DND-41 (cell line): ENCODE measurements around the gene FAR2.

Source experiments
- ATAC-seq: fragments of 200-7000 bp; cut with Tn5 transposase; 3 replicates; pipeline ENCODE4 v1.9.1; 2021; ENCODE audit warnings: low read depth; ENCODE audit not compliant: insufficient read depth
- DNase-seq: peaks from one replicate; pipeline ENCODE4 v3.0.0-alpha.2; 2020
- H2AFZ ChIP-seq: 2 replicates; pipeline ENCODE4 v1.6.0; 2012; ENCODE audit warnings: low read depth, low read length
- H3K27ac ChIP-seq: 2 replicates; pipeline ENCODE4 v1.5.1; 2012; ENCODE audit warnings: low read length, inconsistent platforms
- H3K27me3 ChIP-seq: fragments of 200-600 bp; sonication (generic); 2 replicates; pipeline ENCODE4 v1.6.0; 2012; ENCODE audit warnings: low read length, mild to moderate bottlenecking, inconsistent platforms; ENCODE audit not compliant: insufficient read depth, poor library complexity
- H3K36me3 ChIP-seq: 2 replicates; pipeline ENCODE4 v1.5.1; 2012; ENCODE audit warnings: low read length, inconsistent platforms; ENCODE audit not compliant: insufficient read depth
- H3K4me1 ChIP-seq: 2 replicates; pipeline ENCODE4 v1.5.1; 2012; ENCODE audit warnings: mild to moderate bottlenecking, low read length; ENCODE audit not compliant: insufficient read depth
- H3K4me2 ChIP-seq: 2 replicates; pipeline ENCODE4 v1.6.0; 2012; ENCODE audit warnings: mild to moderate bottlenecking, moderate library complexity, low read length, inconsistent platforms; ENCODE audit not compliant: insufficient read depth
- H3K4me3 ChIP-seq, 2 experiments: fragments of 200-600 bp in 1 of 2; shearing (Covaris generic) in 1 of 2; 2 replicates each; pipeline ENCODE4 v1.5.1; 2012 to 2016; ENCODE audit warnings: inconsistent platforms in 2 of 2, low read length in 2 of 2, mild to moderate bottlenecking in 2 of 2, low read depth in 1 of 2, moderate library complexity in 1 of 2
- H3K79me2 ChIP-seq: 2 replicates; pipeline ENCODE4 v1.6.0; 2012; ENCODE audit warnings: low read length, inconsistent platforms; ENCODE audit not compliant: insufficient read depth
- H3K9ac ChIP-seq: 2 replicates; pipeline ENCODE4 v1.6.0; 2012; ENCODE audit warnings: low read depth, mild to moderate bottlenecking, inconsistent platforms, low read length, moderate library complexity
- H3K9me3 ChIP-seq: 2 replicates; pipeline ENCODE4 v1.5.1; 2012; ENCODE audit warnings: low read length, moderate library complexity, mild to moderate bottlenecking, inconsistent platforms; ENCODE audit not compliant: insufficient read depth, severe bottlenecking
- H4K20me1 ChIP-seq: 2 replicates; pipeline ENCODE4 v1.6.0; 2012; ENCODE audit warnings: low read length; ENCODE audit not compliant: insufficient read depth
- EZH2 ChIP-seq: IDR thresholded peaks from 3 replicates; pipeline ENCODE4 v1.6.1; 2012; ENCODE audit warnings: borderline replicate concordance, low read depth, mild to moderate bottlenecking, moderate library complexity, low read length, inconsistent platforms; ENCODE audit not compliant: severe bottlenecking
- TF ChIP-seq, protein P1 (sequence below): IDR thresholded peaks from 2 replicates; pipeline ENCODE4 v1.5.1; 2012; ENCODE audit warnings: borderline replicate concordance, low read length, moderate library complexity, mild to moderate bottlenecking; ENCODE audit not compliant: poor library complexity, severe bottlenecking; ENCODE audit errors: extremely low read depth

The FAR2 gene

GRCh38 chr12:29216266-29216665 lies 67.2 kb downstream of the FAR2 start:
- no peaks in the 10 kb centered on the region for H3K79me2 ChIP-seq
- H3K36me3 ChIP-seq, result no peaks in the 10 kb centered on the region
- no peak for DNase-seq
- peaks cover 15% of the 10 kb centered on the region for H3K4me1 ChIP-seq
- peak; percentile 40; the same call in 2 of the 3 replicates for ATAC-seq
- H3K27me3 ChIP-seq, result no peaks in the 10 kb centered on the region
- TF ChIP-seq, protein P1, sequence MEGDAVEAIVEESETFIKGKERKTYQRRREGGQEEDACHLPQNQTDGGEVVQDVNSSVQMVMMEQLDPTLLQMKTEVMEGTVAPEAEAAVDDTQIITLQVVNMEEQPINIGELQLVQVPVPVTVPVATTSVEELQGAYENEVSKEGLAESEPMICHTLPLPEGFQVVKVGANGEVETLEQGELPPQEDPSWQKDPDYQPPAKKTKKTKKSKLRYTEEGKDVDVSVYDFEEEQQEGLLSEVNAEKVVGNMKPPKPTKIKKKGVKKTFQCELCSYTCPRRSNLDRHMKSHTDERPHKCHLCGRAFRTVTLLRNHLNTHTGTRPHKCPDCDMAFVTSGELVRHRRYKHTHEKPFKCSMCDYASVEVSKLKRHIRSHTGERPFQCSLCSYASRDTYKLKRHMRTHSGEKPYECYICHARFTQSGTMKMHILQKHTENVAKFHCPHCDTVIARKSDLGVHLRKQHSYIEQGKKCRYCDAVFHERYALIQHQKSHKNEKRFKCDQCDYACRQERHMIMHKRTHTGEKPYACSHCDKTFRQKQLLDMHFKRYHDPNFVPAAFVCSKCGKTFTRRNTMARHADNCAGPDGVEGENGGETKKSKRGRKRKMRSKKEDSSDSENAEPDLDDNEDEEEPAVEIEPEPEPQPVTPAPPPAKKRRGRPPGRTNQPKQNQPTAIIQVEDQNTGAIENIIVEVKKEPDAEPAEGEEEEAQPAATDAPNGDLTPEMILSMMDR, result no peak
- TF ChIP-seq EZH2, result no peak
- H3K4me3 ChIP-seq, result no peak overlapping the region
- no peak overlapping the region for H2AFZ ChIP-seq
- H3K9me3 ChIP-seq, result no peaks in the 10 kb centered on the region
- no peaks in the 10 kb centered on the region for H4K20me1 ChIP-seq
- H3K9ac ChIP-seq, result no peak overlapping the region
- no peak overlapping the region for H3K27ac ChIP-seq
- no peak overlapping the region for H3K4me2 ChIP-seq

GRCh38 chr12:29216797-29217575 lies 67.9 kb downstream of the FAR2 start:
- ATAC-seq (no peak), DNase-seq (no peak)
- Histone ChIP-seq H3K9ac (no peak overlapping the region), H3K4me2 (no peak overlapping the region), H3K4me1 (peaks cover 15% of the 10 kb centered on the region), H3K9me3 (no peaks in the 10 kb centered on the region), H4K20me1 (no peaks in the 10 kb centered on the region), H3K36me3 (no peaks in the 10 kb centered on the region), H3K27ac (no peak overlapping the region), H3K4me3 (no peak overlapping the region), H3K79me2 (no peaks in the 10 kb centered on the region), H2AFZ (no peak overlapping the region), H3K27me3 (no peaks in the 10 kb centered on the region)
- TF ChIP-seq, protein P1, result no peak
- TF ChIP-seq EZH2, result no peak

GRCh38 chr12:29220632-29221336 lies 71.7 kb downstream of the FAR2 start:
- no peaks in the 10 kb centered on the region for H3K79me2 ChIP-seq
- no peak overlapping the region for H3K9ac ChIP-seq
- H2AFZ ChIP-seq, result no peak overlapping the region
- H3K4me2 ChIP-seq, result no peak overlapping the region
- no peak for ATAC-seq
- no peaks in the 10 kb centered on the region for H3K9me3 ChIP-seq
- H3K36me3 ChIP-seq, result no peaks in the 10 kb centered on the region
- H3K4me3 ChIP-seq, result no peak overlapping the region
- no peak overlapping the region for H3K27ac ChIP-seq
- H3K27me3 ChIP-seq, result no peaks in the 10 kb centered on the region
- H4K20me1 ChIP-seq, result no peaks in the 10 kb centered on the region
- peaks cover 15% of the 10 kb centered on the region for H3K4me1 ChIP-seq
- DNase-seq, result no peak
- TF ChIP-seq EZH2, result no peak
- TF ChIP-seq, protein P1, result no peak
